Stimulated activated CD4-positive, alpha-beta T cell treated with anti-CD3 and anti-CD28 coated beads, Interleukin-2, amount 100 ng/mL, for 24 hours (primary cell): ENCODE results near the gene PSMD1.
"Not testable (repeated sequence)": the region's sequence is repeated elsewhere in the genome, so short reads cannot be mapped to it uniquely, and the experiment has no call there.

Source experiments
- DNase-seq, 2 donors: peaks; one replicate each; pipeline ENCODE4 v3.0.0-alpha.2; 2020

The PSMD1 gene

GRCh38 chr2:231117922-231118613 is 61.4 kb downstream of the PSMD1 start:
- no peak for DNase-seq

- no peak for DNase-seq
Observed at GRCh38 chr2:231118614-231118942, 61.9 kb downstream of the PSMD1 start.

GRCh38 chr2:231123362-231123898 is 66.8 kb downstream of the PSMD1 start:
- DNase-seq: no peak

GRCh38 chr2:231124838-231125568 is 68.3 kb downstream of the PSMD1 start, which contains the start of gene HTR2B:
Gene HTR2B, minus strand, starts transcription at chr2:231125042. Its CDS starts 1,278 bp downstream, at chr2:231123764.
- DNase-seq: no peak

- no peak for DNase-seq
Observed at GRCh38 chr2:231126123-231126522, 69.5 kb downstream of the PSMD1 start.

GRCh38 chr2:231127480-231127879 is 70.8 kb downstream of the PSMD1 start:
- DNase-seq: no peak

GRCh38 chr2:231127936-231128335 is 71.3 kb downstream of the PSMD1 start:
- DNase-seq: no peak

GRCh38 chr2:231128541-231128940 is 71.9 kb downstream of the PSMD1 start:
- no peak for DNase-seq

GRCh38 chr2:231129216-231129615 is 72.5 kb downstream of the PSMD1 start:
- DNase-seq: no peak

- no peak for DNase-seq
Observed at GRCh38 chr2:231130336-231131056, 73.8 kb downstream of the PSMD1 start.

- no peak for DNase-seq
Observed at GRCh38 chr2:231132129-231132528, 75.5 kb downstream of the PSMD1 start.

- no peak for DNase-seq
Observed at GRCh38 chr2:231133365-231134099, 76.9 kb downstream of the PSMD1 start.

- no peak for DNase-seq
Observed at GRCh38 chr2:231134910-231135655, 78.4 kb downstream of the PSMD1 start.

- DNase-seq: no peak
Observed at GRCh38 chr2:231138699-231139098, 82.0 kb downstream of the PSMD1 start.

GRCh38 chr2:231139796-231140195 is 83.1 kb downstream of the PSMD1 start:
- no peak for DNase-seq

- not testable (repeated sequence) for DNase-seq
Observed at GRCh38 chr2:231140808-231141207, 84.1 kb downstream of the PSMD1 start.

- no peak for DNase-seq
Observed at GRCh38 chr2:231144896-231145295, 88.2 kb downstream of the PSMD1 start.

GRCh38 chr2:231146665-231147064 is 90.0 kb downstream of the PSMD1 start:
- DNase-seq: no peak

- no peak for DNase-seq
Observed at GRCh38 chr2:231152800-231153557, 96.3 kb downstream of the PSMD1 start.

GRCh38 chr2:231159306-231159705 is 102.6 kb downstream of the PSMD1 start:
- no peak for DNase-seq

- DNase-seq: no peak
Observed at GRCh38 chr2:231160701-231161100, 104.0 kb downstream of the PSMD1 start.
